CD4-positive, alpha-beta T cell treated with Interleukin-21 for 1 hour (primary cell): ENCODE measurements around the gene HSPA12A.
"Not testable (repeated sequence)": the region's sequence is repeated elsewhere in the genome, so short reads cannot be mapped to it uniquely, and the experiment has no call there.

Experiments used
- DNase-seq: peaks from one replicate; pipeline ENCODE4 v3.0.0-alpha.2; 2020

HSPA12A gene

DNA sequence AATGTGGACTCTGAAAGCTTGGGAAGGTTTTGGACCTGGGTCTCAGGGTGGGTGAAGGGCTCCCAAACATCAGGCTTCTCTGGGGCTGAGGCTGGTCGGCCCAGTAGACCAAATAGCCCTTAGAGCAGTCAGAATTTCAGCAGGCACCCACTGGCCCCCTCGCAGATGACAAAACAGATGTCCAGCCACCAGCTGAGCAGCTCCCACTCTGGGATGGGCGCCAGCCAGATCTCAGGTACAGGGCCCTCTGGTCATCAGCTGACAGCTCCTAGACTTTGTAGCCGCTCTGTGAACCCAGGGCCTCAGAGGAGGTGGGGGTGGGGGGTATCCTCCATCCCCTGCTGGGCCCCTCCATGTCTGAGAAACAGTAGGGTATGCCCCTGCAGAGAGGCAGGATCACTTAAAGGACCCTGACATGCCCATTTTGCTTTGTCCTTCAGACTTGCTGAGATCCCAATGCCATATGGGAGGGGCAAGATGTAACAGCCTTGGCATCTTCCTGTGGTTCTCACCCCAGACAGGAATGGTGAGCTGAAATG lies 26.5 kb downstream of the HSPA12A start:
- no peak for DNase-seq

DNA sequence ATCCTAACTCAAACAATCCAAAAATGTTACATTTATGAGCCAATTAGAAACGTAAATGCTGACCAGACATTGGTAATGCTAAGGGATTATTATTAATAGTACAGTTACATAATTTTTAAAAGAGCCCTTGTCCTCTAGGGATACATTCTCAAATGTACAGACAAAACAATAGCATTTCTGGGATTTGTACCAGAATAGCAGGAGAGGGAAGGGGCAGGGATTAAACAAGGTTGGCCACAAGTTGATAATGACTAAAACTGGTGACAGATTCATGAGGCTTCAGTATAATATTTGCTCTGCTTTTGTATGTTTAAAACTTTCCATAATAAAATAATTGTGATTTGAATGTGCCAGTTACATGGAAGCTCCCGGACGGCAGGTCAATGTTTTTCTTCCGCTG lies 27.0 kb downstream of the HSPA12A start:
- DNase-seq: no peak

DNA sequence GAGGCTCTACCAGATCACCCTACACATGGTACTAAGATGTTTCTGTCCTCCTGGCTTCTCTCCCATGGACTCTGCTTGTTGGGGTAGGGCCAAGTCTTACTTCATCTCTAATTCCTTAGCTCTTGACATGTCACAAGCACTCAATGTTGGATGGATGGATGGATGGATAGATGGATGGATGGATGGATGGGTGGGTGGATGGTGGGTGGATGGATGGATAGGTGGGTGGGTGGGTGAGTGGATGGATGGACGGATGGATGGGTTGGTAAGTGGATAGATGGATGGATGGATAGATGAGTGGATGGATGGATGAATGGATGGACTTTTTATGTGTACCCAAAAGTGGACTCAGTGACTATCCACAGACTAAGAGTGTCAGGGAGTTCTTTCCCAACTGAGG lies 28.5 kb downstream of the HSPA12A start:
- no peak for DNase-seq

DNA sequence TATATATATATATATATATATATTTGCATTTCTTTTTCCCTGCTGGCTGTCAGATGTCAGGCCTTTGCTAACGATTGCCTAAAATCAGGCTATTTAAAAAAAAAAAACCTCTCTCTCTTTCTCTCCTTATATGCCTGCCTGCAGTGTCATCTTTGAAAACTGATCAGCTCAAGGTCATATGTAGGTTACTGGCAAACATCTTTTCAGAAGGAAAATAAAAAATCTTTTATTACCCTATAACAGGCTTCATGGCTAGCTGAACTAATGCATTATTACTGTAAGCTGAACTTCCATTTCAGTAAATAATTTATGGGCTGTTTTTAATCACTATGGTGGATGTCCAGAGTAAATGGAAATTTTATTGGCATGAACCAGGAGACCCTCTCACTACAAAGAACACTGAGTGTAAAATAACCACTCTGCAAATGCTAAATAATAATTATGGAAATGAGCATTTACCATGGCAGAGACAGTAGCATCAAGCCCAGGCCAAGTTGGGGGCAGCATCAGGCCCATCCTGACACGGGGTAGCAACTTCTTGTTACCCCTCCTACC lies 29.3 kb downstream of the HSPA12A start:
- no peak for DNase-seq

GRCh38 chr10:116712519-116712918 lies 29.8 kb downstream of the HSPA12A start:
- DNase-seq: no peak

- not testable (repeated sequence) for DNase-seq
These were observed 30.6 kb downstream of the HSPA12A start for GRCh38 chr10:116711803-116712202.

DNA sequence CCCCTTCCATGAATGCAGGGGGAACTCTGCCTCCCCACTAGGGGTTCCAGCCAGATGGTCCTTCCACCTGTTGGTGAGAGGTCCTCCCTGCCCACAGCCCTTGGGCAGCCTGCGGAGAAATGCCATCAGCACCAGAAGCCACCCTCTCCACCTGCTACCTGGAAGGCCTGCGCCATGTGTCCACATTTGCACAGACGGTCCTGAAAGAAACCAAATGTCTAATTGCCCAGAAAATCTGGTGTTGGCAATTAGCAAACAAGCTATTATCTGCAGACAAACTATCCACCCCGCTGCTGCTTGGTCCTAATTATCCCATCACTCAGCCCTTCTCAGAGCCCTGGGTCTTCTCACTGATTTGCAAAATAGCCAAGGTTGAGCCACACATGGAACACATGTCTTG lies 32.3 kb downstream of the HSPA12A start:
- DNase-seq: no peak

- no peak for DNase-seq
These were observed 33.5 kb downstream of the HSPA12A start for GRCh38 chr10:116708877-116709276.

DNA sequence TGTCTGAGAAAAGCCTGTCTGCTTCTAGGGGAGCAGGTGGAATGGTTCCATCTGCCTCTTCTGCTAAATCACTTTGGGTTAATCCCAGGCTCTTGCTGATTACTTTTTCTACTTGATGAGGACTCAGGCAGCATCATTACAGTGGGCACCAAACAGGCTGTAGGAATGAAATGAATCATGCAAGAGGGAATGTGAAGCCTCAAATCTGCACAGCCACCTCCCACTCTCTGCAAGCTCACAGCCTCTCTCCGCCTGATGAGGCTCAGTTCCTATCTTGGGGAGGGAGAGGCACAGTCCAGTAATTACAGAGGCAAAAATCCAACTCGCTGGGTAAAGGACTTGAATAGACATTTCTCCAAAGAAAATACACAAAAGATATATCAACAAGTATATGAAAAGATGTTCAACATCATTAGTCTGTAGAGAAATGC lies 34.0 kb downstream of the HSPA12A start:
- DNase-seq: no peak

GRCh38 chr10:116707981-116708380 lies 34.4 kb downstream of the HSPA12A start:
- DNase-seq: no peak

- no peak for DNase-seq
These were observed 36.1 kb downstream of the HSPA12A start for GRCh38 chr10:116706281-116706680.

- DNase-seq: no peak
These were observed 36.9 kb downstream of the HSPA12A start for GRCh38 chr10:116705498-116705897.

- no peak for DNase-seq
These were observed 37.4 kb downstream of the HSPA12A start for GRCh38 chr10:116704926-116705325.

DNA sequence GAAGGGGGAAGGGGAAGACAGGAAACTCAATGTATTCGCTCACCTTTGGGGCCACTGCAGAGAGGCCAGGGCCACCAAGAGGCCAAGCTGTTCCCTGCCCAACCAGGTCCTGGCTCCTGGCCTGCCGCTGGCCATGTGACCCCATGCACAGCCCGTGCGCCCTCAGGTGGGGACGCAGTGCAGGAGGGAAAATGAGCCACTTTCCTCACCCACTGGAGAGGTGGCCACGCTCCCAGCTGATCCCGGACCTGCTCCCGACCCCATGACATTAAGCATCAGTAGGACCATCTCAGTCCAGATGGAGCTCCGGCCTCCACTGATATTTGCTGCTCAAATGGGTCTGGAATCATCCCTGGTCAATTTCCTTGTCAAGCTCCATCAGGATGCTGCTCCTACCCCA lies 40.2 kb downstream of the HSPA12A start:
- no peak for DNase-seq

DNA sequence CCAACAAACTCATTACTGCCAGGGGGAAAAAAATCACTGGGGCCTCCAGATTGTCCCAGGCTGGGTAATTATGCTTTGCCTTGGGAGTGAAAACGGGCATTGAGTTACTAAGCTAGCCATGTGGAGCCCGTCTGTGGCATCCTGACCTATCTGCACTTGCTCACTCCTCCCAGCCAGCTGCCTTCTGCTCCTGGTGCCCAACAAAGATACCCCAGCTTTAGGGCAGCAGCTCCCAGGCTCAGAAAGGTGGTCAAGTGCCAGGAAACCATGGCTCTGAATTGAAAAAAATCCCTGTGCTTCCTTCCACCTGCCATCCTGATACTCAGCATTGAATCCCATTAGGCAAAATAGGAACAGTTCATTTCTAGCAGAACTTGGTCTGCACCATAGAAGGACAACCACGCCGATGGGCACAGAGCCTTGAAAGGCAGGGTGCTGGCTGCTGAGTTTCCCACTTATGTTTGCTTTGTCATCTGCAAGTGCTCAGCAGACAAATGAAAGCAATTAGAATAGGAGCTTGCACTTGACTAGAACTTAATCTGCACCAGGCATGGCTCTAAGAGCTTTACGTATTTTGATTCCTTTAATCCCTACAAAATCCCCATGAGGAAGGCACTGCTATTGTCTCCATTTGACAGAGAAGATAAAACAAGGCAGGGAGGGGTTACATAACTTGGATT lies 42.8 kb downstream of the HSPA12A start:
- no peak for DNase-seq

DNA sequence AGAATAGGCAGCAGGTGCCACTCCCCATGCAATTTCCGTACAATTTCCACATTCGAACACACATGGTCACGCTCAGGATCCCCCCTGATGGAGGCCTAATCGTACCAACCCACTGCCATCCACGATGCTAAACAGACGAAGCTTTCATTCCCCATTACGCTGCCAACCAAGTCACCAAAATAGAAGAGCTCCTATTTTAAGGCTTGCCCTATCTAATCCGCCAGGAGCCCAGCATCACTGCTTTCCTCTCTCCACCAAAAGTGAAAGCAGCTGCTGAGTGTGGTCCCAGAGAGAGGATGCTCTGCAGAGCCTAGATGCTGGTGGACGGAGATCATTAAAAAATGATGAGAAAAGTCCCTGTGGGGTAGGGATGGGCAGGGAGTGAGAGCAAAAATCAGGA lies 43.3 kb downstream of the HSPA12A start:
- no peak for DNase-seq

GRCh38 chr10:116698364-116698763 lies 44.0 kb downstream of the HSPA12A start:
- DNase-seq: no peak

DNA sequence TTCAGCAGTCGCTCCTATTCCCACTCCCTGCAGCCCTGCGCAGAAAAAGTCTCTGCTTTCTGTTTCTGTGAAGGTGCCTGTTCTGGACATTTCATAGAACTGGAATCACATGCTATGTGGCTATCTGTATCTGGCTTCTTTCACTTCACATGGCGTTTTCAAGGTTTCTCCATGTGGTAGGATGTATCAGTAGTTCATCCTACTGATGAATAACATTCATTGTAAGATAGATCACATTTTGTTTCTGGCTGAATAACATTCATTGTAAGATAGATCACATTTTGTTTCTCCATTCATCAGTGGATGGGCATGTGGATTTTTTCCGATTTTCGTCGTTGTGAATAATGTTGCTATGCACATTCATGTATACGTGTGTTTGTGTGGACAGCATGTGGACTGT lies 44.5 kb downstream of the HSPA12A start:
- no peak for DNase-seq

GRCh38 chr10:116696919-116697318 lies 45.4 kb downstream of the HSPA12A start:
- DNase-seq: no peak

DNA sequence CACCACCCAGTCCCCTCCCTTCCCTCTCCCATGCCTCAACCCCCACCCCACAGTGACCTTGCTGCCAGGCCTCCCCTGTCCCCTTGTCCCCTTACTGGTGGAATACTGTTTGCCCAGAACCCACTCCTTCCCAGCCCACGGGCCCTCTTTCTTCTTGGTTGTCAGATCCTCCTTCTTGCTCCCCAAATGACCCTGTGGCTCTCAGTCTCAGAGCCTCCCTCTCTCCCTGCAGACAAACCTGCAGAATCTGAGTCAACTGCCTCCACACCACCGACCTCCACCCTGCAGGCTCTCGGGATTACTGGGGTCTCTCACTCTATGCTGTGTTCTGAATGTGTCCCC lies 47.5 kb downstream of the HSPA12A start:
- no peak for DNase-seq

DNA sequence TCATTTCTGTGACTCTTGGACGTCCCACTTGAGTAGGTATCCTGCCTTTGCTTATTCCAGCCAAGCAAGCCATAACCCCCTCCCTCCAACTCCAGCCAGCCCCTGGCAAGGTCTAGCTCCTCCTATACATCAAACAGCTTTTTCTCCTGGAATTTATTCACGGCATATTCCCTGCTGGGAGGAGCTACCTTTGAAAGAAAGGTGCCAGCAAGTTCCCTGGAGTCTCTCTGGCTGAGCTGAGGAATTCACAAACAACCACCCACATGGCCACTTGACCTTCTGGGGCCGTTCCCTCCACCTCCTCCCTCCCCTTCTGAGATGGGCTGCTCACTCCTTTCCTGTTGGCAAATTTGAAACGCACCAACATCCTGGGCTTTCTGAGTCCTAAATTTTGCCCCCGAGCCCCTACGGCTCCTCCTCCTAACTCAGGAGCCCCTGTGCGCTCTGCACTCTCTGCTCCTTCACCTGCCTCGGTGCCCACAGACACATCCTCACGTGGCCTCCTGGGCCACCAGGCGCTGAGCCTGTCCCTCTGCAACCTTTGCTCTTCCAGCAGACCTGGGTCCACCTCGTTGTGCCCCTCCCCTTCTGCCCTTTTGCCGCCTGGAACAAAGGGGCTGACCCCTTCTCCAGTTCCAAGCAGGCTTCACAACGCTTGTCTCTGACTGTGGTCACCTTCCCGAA lies 48.0 kb downstream of the HSPA12A start:
- DNase-seq: no peak

DNA sequence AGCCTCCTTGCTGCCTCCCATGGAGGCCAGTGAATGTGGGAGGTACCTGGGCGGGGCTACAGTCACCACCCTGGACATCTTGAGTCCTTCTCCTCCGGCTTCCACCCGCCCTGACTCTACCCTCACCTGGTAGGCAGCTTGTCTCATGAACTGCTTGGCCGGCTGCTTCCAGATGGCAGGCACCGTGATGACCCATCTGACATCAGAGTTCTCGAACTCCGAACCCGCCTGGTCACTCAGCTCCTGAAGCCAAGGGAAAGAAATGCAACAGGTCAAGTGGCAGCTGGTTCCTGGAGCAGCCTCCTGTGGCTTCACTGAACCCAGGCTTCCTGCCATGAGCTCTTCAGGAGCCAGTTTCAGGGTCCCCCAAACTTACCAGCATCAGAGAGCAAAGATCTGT lies 50.1 kb downstream of the HSPA12A start:
- DNase-seq: no peak

- no peak for DNase-seq
These were observed 50.7 kb downstream of the HSPA12A start for GRCh38 chr10:116691635-116692034.
